NB4 (cell line): Measurements from ENCODE around the gene RYR2.

Experiments used
- DNase-seq: peaks from one replicate; pipeline ENCODE4 v3.0.0; 2010; ENCODE audit warnings: low read depth
- H3K4me3 ChIP-seq: one replicate; pipeline ENCODE4 v1.5.1; 2011; ENCODE audit warnings: mild to moderate bottlenecking, low read depth, low read length, moderate library complexity
- MYC ChIP-seq: IDR thresholded peaks from 2 replicates; pipeline ENCODE4 v1.6.1; 2011; ENCODE audit warnings: low read depth, low read length
- POLR2A ChIP-seq: IDR thresholded peaks from 2 replicates; pipeline ENCODE4 v1.6.1; 2011; ENCODE audit warnings: mild to moderate bottlenecking; ENCODE audit not compliant: insufficient read length; ENCODE audit errors: extremely low read depth
- TF ChIP-seq, protein P1 (sequence below): IDR thresholded peaks from one replicate; pipeline ENCODE4 v1.5.1; 2012; ENCODE audit warnings: low read depth, low read length
- TF ChIP-seq, protein P2 (sequence below): IDR thresholded peaks from 2 replicates; pipeline ENCODE4 v1.6.1; 2011; ENCODE audit warnings: low read depth, low read length

The RYR2 gene

GRCh38 chr1:237507005-237507404, 465.0 kb downstream of the RYR2 start:
- TF ChIP-seq, protein P1, sequence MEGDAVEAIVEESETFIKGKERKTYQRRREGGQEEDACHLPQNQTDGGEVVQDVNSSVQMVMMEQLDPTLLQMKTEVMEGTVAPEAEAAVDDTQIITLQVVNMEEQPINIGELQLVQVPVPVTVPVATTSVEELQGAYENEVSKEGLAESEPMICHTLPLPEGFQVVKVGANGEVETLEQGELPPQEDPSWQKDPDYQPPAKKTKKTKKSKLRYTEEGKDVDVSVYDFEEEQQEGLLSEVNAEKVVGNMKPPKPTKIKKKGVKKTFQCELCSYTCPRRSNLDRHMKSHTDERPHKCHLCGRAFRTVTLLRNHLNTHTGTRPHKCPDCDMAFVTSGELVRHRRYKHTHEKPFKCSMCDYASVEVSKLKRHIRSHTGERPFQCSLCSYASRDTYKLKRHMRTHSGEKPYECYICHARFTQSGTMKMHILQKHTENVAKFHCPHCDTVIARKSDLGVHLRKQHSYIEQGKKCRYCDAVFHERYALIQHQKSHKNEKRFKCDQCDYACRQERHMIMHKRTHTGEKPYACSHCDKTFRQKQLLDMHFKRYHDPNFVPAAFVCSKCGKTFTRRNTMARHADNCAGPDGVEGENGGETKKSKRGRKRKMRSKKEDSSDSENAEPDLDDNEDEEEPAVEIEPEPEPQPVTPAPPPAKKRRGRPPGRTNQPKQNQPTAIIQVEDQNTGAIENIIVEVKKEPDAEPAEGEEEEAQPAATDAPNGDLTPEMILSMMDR = no peak
- TF ChIP-seq, protein P2, sequence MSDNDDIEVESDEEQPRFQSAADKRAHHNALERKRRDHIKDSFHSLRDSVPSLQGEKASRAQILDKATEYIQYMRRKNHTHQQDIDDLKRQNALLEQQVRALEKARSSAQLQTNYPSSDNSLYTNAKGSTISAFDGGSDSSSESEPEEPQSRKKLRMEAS = no peak
- TF ChIP-seq MYC (no peak), POLR2A (no peak)
- H3K4me3 ChIP-seq = no peak overlapping the region
- DNase-seq = no peak

DNA sequence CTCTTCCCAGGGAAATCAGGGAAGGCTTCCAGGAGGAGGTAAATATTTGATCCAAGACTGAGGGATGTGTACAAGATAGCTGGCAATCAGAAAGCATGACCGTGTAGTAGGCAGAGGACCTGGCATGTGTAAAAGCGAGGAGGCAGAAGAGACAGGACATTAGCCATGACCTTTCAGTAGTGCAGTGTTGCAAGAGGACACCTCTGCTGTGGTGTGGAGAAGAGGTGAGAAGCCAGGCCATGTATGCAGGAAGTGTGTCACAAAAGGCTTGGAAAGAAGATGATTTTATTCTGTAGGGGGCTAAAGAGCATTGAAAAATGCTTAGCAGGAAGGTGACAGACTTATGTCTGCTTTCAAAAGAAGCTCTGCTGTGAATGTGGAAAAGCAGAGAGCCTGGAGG, 467.8 kb downstream of the RYR2 start:
- DNase-seq = no peak
- TF ChIP-seq, protein P2 = no peak
- TF ChIP-seq, protein P1 = no peak
- TF ChIP-seq MYC (no peak), POLR2A (no peak)
- H3K4me3 ChIP-seq = no peak overlapping the region

- no peak for DNase-seq
- no peak for TF ChIP-seq POLR2A
- TF ChIP-seq MYC = no peak
- TF ChIP-seq, protein P2 = no peak
- TF ChIP-seq, protein P1 = no peak
- H3K4me3 ChIP-seq = no peak overlapping the region
These were observed 483.1 kb downstream of the RYR2 start for GRCh38 chr1:237525102-237525501.

GRCh38 chr1:237527761-237528160, 485.8 kb downstream of the RYR2 start:
- H3K4me3 ChIP-seq = no peak overlapping the region
- TF ChIP-seq, protein P1 = no peak
- no peak for TF ChIP-seq MYC
- TF ChIP-seq POLR2A = no peak
- TF ChIP-seq, protein P2 = no peak
- DNase-seq = no peak

- no peak overlapping the region for H3K4me3 ChIP-seq
- no peak for DNase-seq
- TF ChIP-seq MYC = no peak
- TF ChIP-seq POLR2A = no peak
These were observed 486.6 kb downstream of the RYR2 start for GRCh38 chr1:237528545-237528944.

- H3K4me3 ChIP-seq = no peak overlapping the region
- DNase-seq = no peak
- TF ChIP-seq, protein P1 = no peak
- TF ChIP-seq, protein P2 = no peak
- no peak for TF ChIP-seq POLR2A
- no peak for TF ChIP-seq MYC
These were observed 497.1 kb downstream of the RYR2 start for GRCh38 chr1:237539055-237539454.
